Measurements from ENCODE around the gene TMEM272. TPM values are rescaled to one million over a fixed set of nuclear protein-coding genes. Genes with fewer than 3 reads are reported as not detected.

Gene TMEM272
- total RNA-seq, 1 donor from 2014 or later: not detected

GRCh38 chr13:51808811-51809210, 36.2 kb downstream of the TMEM272 start:
- no peak overlapping the region for H3K27ac ChIP-seq (ENCODE audit: low read depth, low read length)
- H3K27me3 ChIP-seq (ENCODE audit: control insufficient read depth in 3 of 3, insufficient read depth in 3 of 3, low read length in 3 of 3): no peaks in the 10 kb centered on the region
- no peak overlapping the region for H3K4me3 ChIP-seq (ENCODE audit: low read length in 3 of 3)
- no peaks in the 10 kb centered on the region for H3K9me3 ChIP-seq (ENCODE audit: control insufficient read depth in 3 of 3, low read length in 3 of 3)
- H3K4me1 ChIP-seq (ENCODE audit: control insufficient read depth in 3 of 3, insufficient read depth in 3 of 3, low read length in 3 of 3): peaks cover 12 to 17% (median 15%) of the 10 kb centered on the region in 3 donors
- no peak overlapping the region for H3K9ac ChIP-seq (ENCODE audit: low read depth in 1 of 3, low read length in 3 of 3)
- no peaks in the 10 kb centered on the region for H3K36me3 ChIP-seq (ENCODE audit: control insufficient read depth in 3 of 3, insufficient read depth in 3 of 3, low read length in 3 of 3)

- Histone ChIP-seq H3K4me1 (ENCODE audit: control insufficient read depth in 3 of 3, insufficient read depth in 3 of 3, low read length in 3 of 3) (peaks cover 25 to 30% (median 28%) of the 10 kb centered on the region in 3 donors), H3K9me3 (ENCODE audit: control insufficient read depth in 3 of 3, low read length in 3 of 3) (no peaks in the 10 kb centered on the region), H3K9ac (ENCODE audit: low read depth in 1 of 3, low read length in 3 of 3) (peak overlapping the region in 1 of 3 donors; percentile 12), H3K27ac (ENCODE audit: low read depth, low read length) (no peak overlapping the region), H3K36me3 (ENCODE audit: control insufficient read depth in 3 of 3, insufficient read depth in 3 of 3, low read length in 3 of 3) (no peaks in the 10 kb centered on the region), H3K4me3 (ENCODE audit: low read length in 3 of 3) (no peak overlapping the region), H3K27me3 (ENCODE audit: control insufficient read depth in 3 of 3, insufficient read depth in 3 of 3, low read length in 3 of 3) (no peaks in the 10 kb centered on the region)
Observed at GRCh38 chr13:51807041-51807440, 37.9 kb downstream of the TMEM272 start.

GRCh38 chr13:51806566-51806965, 38.4 kb downstream of the TMEM272 start:
- Histone ChIP-seq H3K27ac (ENCODE audit: low read depth, low read length) (no peak overlapping the region), H3K4me1 (ENCODE audit: control insufficient read depth in 3 of 3, insufficient read depth in 3 of 3, low read length in 3 of 3) (peaks cover 30 to 35% (median 33%) of the 10 kb centered on the region in 3 donors), H3K9me3 (ENCODE audit: control insufficient read depth in 3 of 3, low read length in 3 of 3) (no peaks in the 10 kb centered on the region)

GRCh38 chr13:51805925-51806324, 39.1 kb downstream of the TMEM272 start:
- Histone ChIP-seq H3K4me1 (ENCODE audit: control insufficient read depth in 3 of 3, insufficient read depth in 3 of 3, low read length in 3 of 3) (peaks cover 35 to 39% (median 35%) of the 10 kb centered on the region in 3 donors), H3K36me3 (ENCODE audit: control insufficient read depth in 3 of 3, insufficient read depth in 3 of 3, low read length in 3 of 3) (no peaks in the 10 kb centered on the region), H3K27ac (ENCODE audit: low read depth, low read length) (no peak overlapping the region), H3K9ac (ENCODE audit: low read depth in 1 of 3, low read length in 3 of 3) (no peak overlapping the region), H3K4me3 (ENCODE audit: low read length in 3 of 3) (no peak overlapping the region), H3K27me3 (ENCODE audit: control insufficient read depth in 3 of 3, insufficient read depth in 3 of 3, low read length in 3 of 3) (no peaks in the 10 kb centered on the region), H3K9me3 (ENCODE audit: control insufficient read depth in 3 of 3, low read length in 3 of 3) (no peaks in the 10 kb centered on the region)

More at GRCh38 chr13:51806566-51806965, 38.4 kb downstream of the TMEM272 start:
- H3K9ac ChIP-seq (ENCODE audit: low read depth in 1 of 3, low read length in 3 of 3): no peak overlapping the region
- H3K27me3 ChIP-seq (ENCODE audit: control insufficient read depth in 3 of 3, insufficient read depth in 3 of 3, low read length in 3 of 3): no peaks in the 10 kb centered on the region
- H3K36me3 ChIP-seq (ENCODE audit: control insufficient read depth in 3 of 3, insufficient read depth in 3 of 3, low read length in 3 of 3): no peaks in the 10 kb centered on the region
- no peak overlapping the region for H3K4me3 ChIP-seq (ENCODE audit: low read length in 3 of 3)

GRCh38 chr13:51805313-51805712, 39.7 kb downstream of the TMEM272 start:
- no peaks in the 10 kb centered on the region for H3K9me3 ChIP-seq (ENCODE audit: control insufficient read depth in 3 of 3, low read length in 3 of 3)
- H3K4me1 ChIP-seq (ENCODE audit: control insufficient read depth in 3 of 3, insufficient read depth in 3 of 3, low read length in 3 of 3): peaks cover 39 to 45% (median 41%) of the 10 kb centered on the region in 3 donors
- H3K36me3 ChIP-seq (ENCODE audit: control insufficient read depth in 3 of 3, insufficient read depth in 3 of 3, low read length in 3 of 3): no peaks in the 10 kb centered on the region
- H3K4me3 ChIP-seq (ENCODE audit: low read length in 3 of 3): peak overlapping the region in 2 of 3 donors; percentile 82 to 86
- peak overlapping the region; percentile 98 for H3K27ac ChIP-seq (ENCODE audit: low read depth, low read length)
- no peaks in the 10 kb centered on the region for H3K27me3 ChIP-seq (ENCODE audit: control insufficient read depth in 3 of 3, insufficient read depth in 3 of 3, low read length in 3 of 3)
- H3K9ac ChIP-seq (ENCODE audit: low read depth in 1 of 3, low read length in 3 of 3): peak overlapping the region in 2 of 3 donors; percentile 97 to 99

GRCh38 chr13:51804295-51805172, 40.4 kb downstream of the TMEM272 start:
- no peaks in the 10 kb centered on the region for H3K27me3 ChIP-seq (ENCODE audit: control insufficient read depth in 3 of 3, insufficient read depth in 3 of 3, low read length in 3 of 3)
- H3K4me3 ChIP-seq (ENCODE audit: low read length in 3 of 3): peak overlapping the region; percentile 82 to 92 (median 86)
- no peaks in the 10 kb centered on the region for H3K36me3 ChIP-seq (ENCODE audit: control insufficient read depth in 3 of 3, insufficient read depth in 3 of 3, low read length in 3 of 3)
- peak overlapping the region; percentile 98 for H3K27ac ChIP-seq (ENCODE audit: low read depth, low read length)
- H3K9ac ChIP-seq (ENCODE audit: low read depth in 1 of 3, low read length in 3 of 3): peak overlapping the region; percentile 96 to 99 (median 97)
- no peaks in the 10 kb centered on the region for H3K9me3 ChIP-seq (ENCODE audit: control insufficient read depth in 3 of 3, low read length in 3 of 3)
- H3K4me1 ChIP-seq (ENCODE audit: control insufficient read depth in 3 of 3, insufficient read depth in 3 of 3, low read length in 3 of 3): peaks cover 39 to 50% (median 44%) of the 10 kb centered on the region in 3 donors

GRCh38 chr13:51803422-51804294, 41.3 kb downstream of the TMEM272 start, which contains the start of gene DHRS12:
Gene DHRS12 (minus strand): TSS chr13:51804163. CDS start chr13:51799659, 4,504 bp downstream.
- H3K27me3 ChIP-seq (ENCODE audit: control insufficient read depth in 3 of 3, insufficient read depth in 3 of 3, low read length in 3 of 3): no peaks in the 10 kb centered on the region
- peak within 1 kb of the TSS; percentile 82 to 92 (median 86) for H3K4me3 ChIP-seq (ENCODE audit: low read length in 3 of 3)
- H3K36me3 ChIP-seq (ENCODE audit: control insufficient read depth in 3 of 3, insufficient read depth in 3 of 3, low read length in 3 of 3): peaks cover 0 to 2% (median 0%) of the 10 kb centered on the region in 3 donors
- H3K27ac ChIP-seq (ENCODE audit: low read depth, low read length): peak within 1 kb of the TSS; percentile 98
- H3K9me3 ChIP-seq (ENCODE audit: control insufficient read depth in 3 of 3, low read length in 3 of 3): no peaks in the 10 kb centered on the region
- H3K9ac ChIP-seq (ENCODE audit: low read depth in 1 of 3, low read length in 3 of 3): peak within 1 kb of the TSS; percentile 96 to 99 (median 97)
- peaks cover 39 to 50% (median 44%) of the 10 kb centered on the region in 3 donors for H3K4me1 ChIP-seq (ENCODE audit: control insufficient read depth in 3 of 3, insufficient read depth in 3 of 3, low read length in 3 of 3)

- H3K4me3 ChIP-seq (ENCODE audit: low read length in 3 of 3): peak overlapping the region; percentile 70 to 92 (median 82)
- H3K36me3 ChIP-seq (ENCODE audit: control insufficient read depth in 3 of 3, insufficient read depth in 3 of 3, low read length in 3 of 3): peaks cover under 1 to 7% (median 2%) of the 10 kb centered on the region in 3 donors
- H3K27me3 ChIP-seq (ENCODE audit: control insufficient read depth in 3 of 3, insufficient read depth in 3 of 3, low read length in 3 of 3): no peaks in the 10 kb centered on the region
- peak overlapping the region; percentile 96 to 99 (median 97) for H3K9ac ChIP-seq (ENCODE audit: low read depth in 1 of 3, low read length in 3 of 3)
- H3K4me1 ChIP-seq (ENCODE audit: control insufficient read depth in 3 of 3, insufficient read depth in 3 of 3, low read length in 3 of 3): peaks cover 39 to 50% (median 44%) of the 10 kb centered on the region in 3 donors
- peak overlapping the region; percentile 98 for H3K27ac ChIP-seq (ENCODE audit: low read depth, low read length)
- no peaks in the 10 kb centered on the region for H3K9me3 ChIP-seq (ENCODE audit: control insufficient read depth in 3 of 3, low read length in 3 of 3)
Observed at GRCh38 chr13:51802631-51803418, 42.2 kb downstream of the TMEM272 start.

- H3K9ac ChIP-seq (ENCODE audit: low read depth in 1 of 3, low read length in 3 of 3): peak overlapping the region in 2 of 3 donors; percentile 1 to 25
- H3K4me3 ChIP-seq (ENCODE audit: low read length in 3 of 3): no peak overlapping the region
- H3K27me3 ChIP-seq (ENCODE audit: control insufficient read depth in 3 of 3, insufficient read depth in 3 of 3, low read length in 3 of 3): no peaks in the 10 kb centered on the region
- H3K27ac ChIP-seq (ENCODE audit: low read depth, low read length): peak overlapping the region; percentile 53
- H3K36me3 ChIP-seq (ENCODE audit: control insufficient read depth in 3 of 3, insufficient read depth in 3 of 3, low read length in 3 of 3): peaks cover 10 to 18% (median 13%) of the 10 kb centered on the region in 3 donors
- peaks cover 39 to 50% (median 44%) of the 10 kb centered on the region in 3 donors for H3K4me1 ChIP-seq (ENCODE audit: control insufficient read depth in 3 of 3, insufficient read depth in 3 of 3, low read length in 3 of 3)
- H3K9me3 ChIP-seq (ENCODE audit: control insufficient read depth in 3 of 3, low read length in 3 of 3): no peaks in the 10 kb centered on the region
Observed at GRCh38 chr13:51801631-51802099, 43.3 kb downstream of the TMEM272 start.

All from skeletal muscle tissue (tissue), 4 donors.